Naive B cell (primary cell): ENCODE results near the gene CAMTA1. TPM values are rescaled to one million over a fixed set of nuclear protein-coding genes. Genes with fewer than 3 reads are reported as not detected.

Source experiments
- ATAC-seq, 2 donors: fragments of 150-1000 bp; cut with Tn5 transposase; 2 replicates each; pipeline ENCODE4 v1.10.0; 2021; ENCODE audit warnings: low read depth in 2 of 2, mild to moderate bottlenecking in 2 of 2, moderate library complexity in 2 of 2
- DNase-seq: peaks from one replicate; pipeline ENCODE4 v3.0.0; 2022
- H3K27ac Mint-ChIP-seq, 6 donors: one replicate each; pipeline ENCODE4 v1.8.0; 2020 to 2022; ENCODE audit warnings: mild to moderate bottlenecking in 6 of 6, mixed read lengths in 6 of 6, moderate library complexity in 5 of 6, inconsistent platforms in 2 of 6
- H3K27me3 Mint-ChIP-seq, 3 donors: one replicate each; pipeline ENCODE4 v1.8.0; 2021 to 2022; ENCODE audit warnings: mixed read lengths in 3 of 3, mild to moderate bottlenecking in 1 of 3
- H3K36me3 Mint-ChIP-seq, 2 donors: one replicate each; pipeline ENCODE4 v1.8.0; 2020 to 2022; ENCODE audit warnings: mixed read lengths in 2 of 2, inconsistent platforms in 1 of 2, mild to moderate bottlenecking in 1 of 2
- H3K4me1 Mint-ChIP-seq, 3 donors: one replicate each; pipeline ENCODE4 v1.8.0; 2020 to 2022; ENCODE audit warnings: mixed read lengths in 3 of 3, inconsistent platforms in 1 of 3, mild to moderate bottlenecking in 1 of 3, moderate library complexity in 1 of 3
- H3K4me3 Mint-ChIP-seq, 8 donors: one replicate each; pipeline ENCODE4 v1.8.0; 2020 to 2022; ENCODE audit warnings: mild to moderate bottlenecking in 8 of 8, mixed read lengths in 8 of 8, moderate library complexity in 8 of 8, inconsistent platforms in 2 of 8
- H3K9me3 Mint-ChIP-seq, 7 donors: one replicate each; pipeline ENCODE4 v1.8.0; 2020 to 2022; ENCODE audit warnings: mixed read lengths in 7 of 7, mild to moderate bottlenecking in 5 of 7, inconsistent platforms in 2 of 7, moderate library complexity in 1 of 7
- polyA plus RNA-seq, 6 donors: library from polyadenylated mRNA; unstranded; fragments of 300-500 nt; fragmentation: Illumina TruSeq; gene quantifications; one replicate each; pipeline ENCODE4 v1.2.3, GENCODE V29; 2021; ENCODE audit warnings: low read depth in 6 of 6

The CAMTA1 gene
- polyA plus RNA-seq, 6 donors from 2014 or later = 75.4 to 140 (median 88.8) TPM

- H3K9me3 Mint-ChIP-seq = peaks cover 0 to 11% (median 2%) of the 10 kb centered on the region in 7 donors
- no peak overlapping the region for H3K27ac Mint-ChIP-seq
- DNase-seq = no peak
- H3K4me1 Mint-ChIP-seq = no peaks in the 10 kb centered on the region
- no peaks in the 10 kb centered on the region for H3K36me3 Mint-ChIP-seq
- no peak for ATAC-seq
- peaks cover under 1 to 12% (median 9%) of the 10 kb centered on the region in 3 donors for H3K27me3 Mint-ChIP-seq
- H3K4me3 Mint-ChIP-seq = no peak overlapping the region
These were observed 438.9 kb downstream of the CAMTA1 start for GRCh38 chr1:7224081-7224534.

GRCh38 chr1:7224644-7225043, 439.4 kb downstream of the CAMTA1 start:
- Mint-ChIP-seq H3K4me1 (no peaks in the 10 kb centered on the region), H3K36me3 (no peaks in the 10 kb centered on the region), H3K9me3 (peaks cover 0 to 6% (median under 1%) of the 10 kb centered on the region in 7 donors), H3K4me3 (no peak overlapping the region), H3K27me3 (peaks cover 0 to 12% (median 8%) of the 10 kb centered on the region in 3 donors), H3K27ac (no peak overlapping the region)
- no peak for ATAC-seq
- DNase-seq = no peak

GRCh38 chr1:7225711-7226505, 440.7 kb downstream of the CAMTA1 start:
- no peak overlapping the region for H3K27ac Mint-ChIP-seq
- H3K4me1 Mint-ChIP-seq = no peaks in the 10 kb centered on the region
- DNase-seq (no peak), ATAC-seq (no peak)
- H3K9me3 Mint-ChIP-seq = peaks cover 0 to 2% (median 0%) of the 10 kb centered on the region in 7 donors
- H3K27me3 Mint-ChIP-seq = peaks cover 0 to 12% (median 8%) of the 10 kb centered on the region in 3 donors
- no peaks in the 10 kb centered on the region for H3K36me3 Mint-ChIP-seq
- H3K4me3 Mint-ChIP-seq = no peak overlapping the region

GRCh38 chr1:7227654-7228053, 442.4 kb downstream of the CAMTA1 start:
- Mint-ChIP-seq H3K27ac (no peak overlapping the region), H3K4me3 (no peak overlapping the region), H3K27me3 (peaks cover 0 to 13% (median 12%) of the 10 kb centered on the region in 3 donors), H3K9me3 (peaks cover 0 to 2% (median 0%) of the 10 kb centered on the region in 7 donors), H3K36me3 (no peaks in the 10 kb centered on the region), H3K4me1 (no peaks in the 10 kb centered on the region)
- ATAC-seq (no peak), DNase-seq (no peak)

- H3K4me3 Mint-ChIP-seq = no peak overlapping the region
- peaks cover 0 to 12% (median 8%) of the 10 kb centered on the region in 3 donors for H3K27me3 Mint-ChIP-seq
- H3K9me3 Mint-ChIP-seq = no peaks in the 10 kb centered on the region
- H3K4me1 Mint-ChIP-seq = no peaks in the 10 kb centered on the region
- ATAC-seq (no peak), DNase-seq (no peak)
- H3K27ac Mint-ChIP-seq = no peak overlapping the region
- H3K36me3 Mint-ChIP-seq = no peaks in the 10 kb centered on the region
These were observed 443.2 kb downstream of the CAMTA1 start for GRCh38 chr1:7228252-7228961.

GRCh38 chr1:7229186-7229585, 443.9 kb downstream of the CAMTA1 start:
- Mint-ChIP-seq H3K9me3 (no peaks in the 10 kb centered on the region), H3K36me3 (no peaks in the 10 kb centered on the region), H3K4me1 (no peaks in the 10 kb centered on the region), H3K4me3 (no peak overlapping the region), H3K27me3 (peaks cover 0 to 12% (median 12%) of the 10 kb centered on the region in 3 donors), H3K27ac (no peak overlapping the region)
- DNase-seq (no peak), ATAC-seq (no peak)

- no peak overlapping the region for H3K27ac Mint-ChIP-seq
- no peaks in the 10 kb centered on the region for H3K36me3 Mint-ChIP-seq
- H3K27me3 Mint-ChIP-seq = peaks cover 0 to 14% (median 12%) of the 10 kb centered on the region in 3 donors
- H3K9me3 Mint-ChIP-seq = no peaks in the 10 kb centered on the region
- no peaks in the 10 kb centered on the region for H3K4me1 Mint-ChIP-seq
- no peak for DNase-seq
- no peak for ATAC-seq
- H3K4me3 Mint-ChIP-seq = no peak overlapping the region
These were observed 444.7 kb downstream of the CAMTA1 start for GRCh38 chr1:7229696-7230631.

- no peaks in the 10 kb centered on the region for H3K36me3 Mint-ChIP-seq
- peaks cover 23 to 26% (median 23%) of the 10 kb centered on the region in 3 donors for H3K27me3 Mint-ChIP-seq
- ATAC-seq = no peak
- no peak overlapping the region for H3K4me3 Mint-ChIP-seq
- no peak for DNase-seq
- no peak overlapping the region for H3K27ac Mint-ChIP-seq
- H3K9me3 Mint-ChIP-seq = no peaks in the 10 kb centered on the region
- H3K4me1 Mint-ChIP-seq = no peaks in the 10 kb centered on the region
These were observed 447.4 kb downstream of the CAMTA1 start for GRCh38 chr1:7232441-7233236.

GRCh38 chr1:7233237-7233540, 447.9 kb downstream of the CAMTA1 start:
- H3K36me3 Mint-ChIP-seq = no peaks in the 10 kb centered on the region
- no peaks in the 10 kb centered on the region for H3K9me3 Mint-ChIP-seq
- no peak overlapping the region for H3K27ac Mint-ChIP-seq
- DNase-seq (no peak), ATAC-seq (no peak)
- H3K4me3 Mint-ChIP-seq = no peak overlapping the region
- H3K27me3 Mint-ChIP-seq = peaks cover 22 to 30% (median 23%) of the 10 kb centered on the region in 3 donors
- H3K4me1 Mint-ChIP-seq = no peaks in the 10 kb centered on the region

GRCh38 chr1:7233646-7234470, 448.6 kb downstream of the CAMTA1 start:
- H3K27me3 Mint-ChIP-seq = peaks cover 17 to 30% (median 20%) of the 10 kb centered on the region in 3 donors
- no peak for ATAC-seq

GRCh38 chr1:7234471-7234755, 449.2 kb downstream of the CAMTA1 start:
- Mint-ChIP-seq H3K9me3 (no peaks in the 10 kb centered on the region), H3K4me1 (no peaks in the 10 kb centered on the region), H3K4me3 (no peak overlapping the region), H3K27ac (no peak overlapping the region), H3K36me3 (peaks cover 0 to 4% of the 10 kb centered on the region in 2 donors), H3K27me3 (peaks cover 20 to 36% (median 21%) of the 10 kb centered on the region in 3 donors)
- no peak for ATAC-seq
- DNase-seq = no peak

More at GRCh38 chr1:7233646-7234470, 448.6 kb downstream of the CAMTA1 start:
- Mint-ChIP-seq H3K4me3 (no peak overlapping the region), H3K9me3 (no peaks in the 10 kb centered on the region), H3K27ac (no peak overlapping the region), H3K4me1 (no peaks in the 10 kb centered on the region), H3K36me3 (no peaks in the 10 kb centered on the region)
- no peak for DNase-seq

GRCh38 chr1:7235871-7236517, 450.7 kb downstream of the CAMTA1 start:
- Mint-ChIP-seq H3K27ac (no peak overlapping the region), H3K9me3 (peaks cover 0 to 2% (median 0%) of the 10 kb centered on the region in 7 donors), H3K4me3 (no peak overlapping the region), H3K36me3 (peaks cover 0 to 9% of the 10 kb centered on the region in 2 donors), H3K4me1 (no peaks in the 10 kb centered on the region), H3K27me3 (peaks cover 25 to 38% (median 25%) of the 10 kb centered on the region in 3 donors)
- ATAC-seq (no peak), DNase-seq (no peak)
